Heart left ventricle (tissue), 16 donors: Measurements from ENCODE around the gene GPR183. TPM values are rescaled to one million over a fixed set of nuclear protein-coding genes. Genes with fewer than 3 reads are reported as not detected.

Experiments
- ATAC-seq, 4 donors: fragments of 200-7000 bp; cut with Tn5 transposase; one replicate each; pipeline ENCODE4 v1.9.1; 2020 to 2022; ENCODE audit warnings: moderate library complexity in 4 of 4, mild to moderate bottlenecking in 3 of 4, moderate number of reproducible peaks in 1 of 4
- DNase-seq, 5 donors: peaks; one replicate each; pipeline ENCODE4 v3.0.0-alpha.2; 2020
- H3K27ac ChIP-seq, 12 donors: fragments of 200-600 bp; sonication (generic) in 4 of 12; one replicate each; pipeline versions ENCODE4 v1.5.0 to v1.8.0; 2016 to 2022; ENCODE audit warnings: mild to moderate bottlenecking in 2 of 12
- H3K27me3 ChIP-seq, 9 donors: fragments of 200-600 bp; sonication (generic) in 2 of 9; one replicate each; pipeline versions ENCODE4 v1.5.1 to v1.8.0; 2016 to 2022; ENCODE audit warnings: mild to moderate bottlenecking in 3 of 9
- H3K36me3 ChIP-seq, 9 donors: fragments of 200-600 bp; sonication (generic) in 2 of 9; one replicate each; pipeline versions ENCODE4 v1.5.0 to v1.8.0; 2018 to 2022; ENCODE audit warnings: mild to moderate bottlenecking in 2 of 9
- H3K4me1 ChIP-seq, 12 donors: fragments of 200-600 bp; sonication (generic) in 4 of 12; one replicate each; pipeline versions ENCODE4 v1.5.0 to v1.8.0; 2016 to 2022; ENCODE audit warnings: mild to moderate bottlenecking in 3 of 12
- H3K4me3 ChIP-seq, 12 donors: fragments of 200-600 bp; sonication (generic) in 4 of 12; one replicate each; pipeline versions ENCODE4 v1.5.0 to v1.8.0; 2017 to 2022; ENCODE audit warnings: mild to moderate bottlenecking in 9 of 12, moderate library complexity in 4 of 12
- H3K9me3 ChIP-seq, 12 donors: fragments of 200-600 bp; sonication (generic) in 4 of 12; one replicate each; pipeline versions ENCODE4 v1.5.0 to v1.8.0; 2016 to 2022; ENCODE audit warnings: mild to moderate bottlenecking in 1 of 12
- CTCF ChIP-seq, 12 donors: fragments of 200-600 bp; sonication (generic) in 4 of 12; IDR thresholded peaks; one replicate each; pipeline versions ENCODE4 v1.5.0 to v1.8.0; 2018 to 2022; ENCODE audit warnings: antibody characterized with exemption in 12 of 12, mild to moderate bottlenecking in 5 of 12
- POLR2A ChIP-seq, 2 donors: fragments of 450-650 bp; IDR thresholded peaks; one replicate each; pipeline ENCODE4 v1.6.1; 2017; ENCODE audit warnings: antibody characterized with exemption in 2 of 2, mild to moderate bottlenecking in 2 of 2, moderate library complexity in 2 of 2
- WGBS, 4 donors: extraction: QIAGEN DNeasy Blood & Tissue Kit in 2 of 4; methylation state at CpG; one replicate each; pipeline versions ENCODE4 v1.1.5 to v1.1.7; 2013 to 2018; 5-methylcytosine and 5-hydroxymethylcytosine counted together
- intact Hi-C, 10 donors: fragments of 100-400 bp; cut with DNase I; formaldehyde crosslinking; loops; one replicate each; pipeline versions ENCODE4 v1.11.1 to v1.14.2; 2022
- polyA plus RNA-seq, 2 donors: library from polyadenylated mRNA; stranded (reverse); fragments of 200-250 nt; gene quantifications; one replicate each; pipeline ENCODE4 v1.2.3, GENCODE V29; 2013
- total RNA-seq, 9 donors: library from RNA; depleted of rRNA in 2 of 9; stranded (reverse); fragments of >200 nt in 2 of 9; fragmentation: NEBNext Ultra II Directional in 3 of 9; extraction: Animal tissue kit (Norgen Biotek cat#: 25700) in 3 of 9; gene quantifications; one replicate each; pipeline versions ENCODE4 v1.1.0 to v1.2.4, GENCODE V29; 2016 to 2023
- donor health status: ischemic (EF 13 %, LVEDD 7.1; RV severe dilation, severe dysfunction).
- donor health status: healthy with polysubstance abuse.
- donor health status: DM: no; HTN: yes; CAD: no.
- donor health status: DM: no; HTN: no; CAD: no.
- donor health status: ischemic (EF 25% LVEDD 6.9; RV normal size, moderate dysfunction).
- donor health status: ischemic (EF 25% LVEDD 5.7; RV mildly dilated, moderate dysfunction).
- donor health status: healthy.
- donor health status: DM: yes; HTN: yes; CAD: no.
- donor health status: ischemic (EF 35%, LVEDD 5.7; RV mildly dilated, moderate dysfunction).
- donor health status: nonischemic (EF 11% LVEDD 7.7; RV severe dilation, severe dysfunction).
- donor health status: DM: yes; HTN: yes; CAD: no.
- donor health status: PGD.
- donor health status: ischemic (EF 29% LVEDD 5.4; RV normal size, mild dysfunction).
- donor health status: nonischemic (EF 23%, LVEDD 6.1; RV moderate dilation, normal function).

Gene GPR183
- total and polyA plus RNA-seq, 11 donors, result 0.69 to 7.6 (median 1.5) TPM

- Histone ChIP-seq H3K4me1 (peaks cover 0 to 94% (median 18%) of the 10 kb centered on the region in 12 donors), H3K27ac (peak overlapping the region in 1 of 12 donors; percentile 83), H3K9me3 (no peaks in the 10 kb centered on the region), H3K36me3 (peaks cover 0 to 11% (median 2%) of the 10 kb centered on the region in 9 donors), H3K4me3 (no peak overlapping the region), H3K27me3 (no peaks in the 10 kb centered on the region)
- ATAC-seq (no peak), DNase-seq (no peak)
- intact Hi-C loops, result no loop called here
- 92 to 95% (median 93%) methylated on average over 4 of the region's 4 CpGs for WGBS, 4 donors
- TF ChIP-seq CTCF (IDR thresholded peaks at IDR 0.05), result no peak
- no peak for TF ChIP-seq POLR2A (IDR thresholded peaks at IDR 0.05)
Measured at GRCh38 chr13:99311137-99311536, 3.9 kb upstream of the GPR183 start.

- no peaks in the 10 kb centered on the region for H3K9me3 ChIP-seq
- 93 to 94% (median 94%) methylated on average over 4 of the region's 4 CpGs for WGBS, 4 donors
- intact Hi-C loops, result no loop called here
- peaks cover 0 to 94% (median 18%) of the 10 kb centered on the region in 12 donors for H3K4me1 ChIP-seq
- H3K27me3 ChIP-seq, result no peaks in the 10 kb centered on the region
- H3K4me3 ChIP-seq, result no peak overlapping the region
- TF ChIP-seq CTCF (IDR thresholded peaks at IDR 0.05) (no peak), POLR2A (IDR thresholded peaks at IDR 0.05) (no peak)
- DNase-seq (no peak), ATAC-seq (no peak)
- H3K36me3 ChIP-seq, result peaks cover 0 to 11% (median 2%) of the 10 kb centered on the region in 9 donors
- peak overlapping the region in 1 of 12 donors; percentile 5 for H3K27ac ChIP-seq
Measured at GRCh38 chr13:99310382-99311031, 3.3 kb upstream of the GPR183 start.

GRCh38 chr13:99308471-99309087 is 1.4 kb upstream of the GPR183 start:
- peaks cover 0 to 4% (median 0%) of the 10 kb centered on the region in 9 donors for H3K36me3 ChIP-seq
- H3K4me1 ChIP-seq, result peaks cover 0 to 91% (median 17%) of the 10 kb centered on the region in 12 donors
- peak overlapping the region in 4 of 12 donors; percentile 16 to 78 (median 70) for H3K27ac ChIP-seq
- TF ChIP-seq POLR2A (IDR thresholded peaks at IDR 0.05) (no peak), CTCF (IDR thresholded peaks at IDR 0.05) (no peak)
- H3K27me3 ChIP-seq, result no peaks in the 10 kb centered on the region
- no peak for ATAC-seq
- DNase-seq, result no peak
- H3K9me3 ChIP-seq, result no peaks in the 10 kb centered on the region
- intact Hi-C loops, result no loop called here
- WGBS, 4 donors, result 78 to 84% (median 81%) methylated on average over 3 of the region's 3 CpGs
- no peak overlapping the region for H3K4me3 ChIP-seq

- peak overlapping the region in 9 of 12 donors; percentile 11 to 78 (median 31) for H3K27ac ChIP-seq
Measured at GRCh38 chr13:99307648-99308339, 595 bp upstream of the GPR183 start.

More at GRCh38 chr13:99307648-99308339, 595 bp upstream of the GPR183 start:
- peak overlapping the region in 1 of 12 donors; percentile 3 for H3K4me3 ChIP-seq
- intact Hi-C loops, result no loop called here
- WGBS, 4 donors, result 32 to 39% (median 35%) methylated on average over 6 of the region's 6 CpGs
- peaks cover 0 to 91% (median 12%) of the 10 kb centered on the region in 12 donors for H3K4me1 ChIP-seq
- H3K36me3 ChIP-seq, result peaks cover 0 to 4% (median 0%) of the 10 kb centered on the region in 9 donors
- no peaks in the 10 kb centered on the region for H3K9me3 ChIP-seq
- DNase-seq (peak in 1 of 5 donors; percentile 41), ATAC-seq (peak in 3 of 4 donors; percentile 47 to 74 (median 58))
- TF ChIP-seq POLR2A (IDR thresholded peaks at IDR 0.05) (no peak), CTCF (IDR thresholded peaks at IDR 0.05) (no peak)
- no peaks in the 10 kb centered on the region for H3K27me3 ChIP-seq
